ENCODE results near the gene AGFG2. TPM values are rescaled to one million over a fixed set of nuclear protein-coding genes. Genes with fewer than 3 reads are reported as not detected.

The AGFG2 gene
- total RNA-seq, 1 donor from 2014 or later = 30.0 TPM

DNA sequence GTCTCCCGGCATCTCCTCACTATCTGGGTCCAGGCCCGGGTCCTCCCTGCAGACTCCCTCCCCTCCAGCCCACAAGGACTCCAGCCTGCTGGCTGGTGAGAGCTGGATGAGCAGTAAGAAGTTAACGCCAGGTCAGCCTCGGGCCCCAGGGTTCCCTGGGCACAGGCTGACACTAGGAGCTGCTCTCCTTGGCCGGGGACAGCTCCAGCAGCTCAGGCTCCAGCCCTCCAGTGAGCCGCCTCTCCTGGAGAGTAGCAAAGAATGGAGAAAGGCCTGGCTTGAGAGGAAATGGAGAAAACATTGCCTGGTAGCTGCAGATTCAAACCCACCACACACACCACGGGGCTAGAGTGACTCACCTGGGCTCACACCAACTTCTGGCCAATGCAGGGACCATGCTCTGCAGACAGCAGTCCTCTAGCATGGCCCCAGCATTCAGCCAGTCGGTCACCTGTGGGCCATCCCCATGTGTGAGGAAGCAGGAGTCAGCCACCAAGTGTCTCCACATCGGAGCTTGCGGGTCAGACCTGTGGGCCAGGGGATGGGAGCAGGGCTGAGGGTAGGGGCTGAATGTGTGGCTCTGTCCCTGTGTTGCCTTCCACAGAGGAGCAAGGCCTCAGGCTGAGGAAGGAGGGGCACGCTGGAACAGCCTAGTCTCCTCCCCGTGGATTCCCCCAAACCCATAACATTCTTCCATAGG is 28.2 kb downstream of the AGFG2 start:
- DNase-seq (ENCODE audit: low spot score in 2 of 2) = no peak
- Histone ChIP-seq H3K27ac (peak overlapping the region in 1 of 2 donors; percentile 0), H3K4me3 (no peak overlapping the region), H3K27me3 (no peaks in the 10 kb centered on the region), H3K9me3 (no peaks in the 10 kb centered on the region), H3K4me1 (peaks cover 0 to 10% of the 10 kb centered on the region in 2 donors), H3K36me3 (peaks cover 8 to 13% of the 10 kb centered on the region in 2 donors)
- TF ChIP-seq, protein P1, sequence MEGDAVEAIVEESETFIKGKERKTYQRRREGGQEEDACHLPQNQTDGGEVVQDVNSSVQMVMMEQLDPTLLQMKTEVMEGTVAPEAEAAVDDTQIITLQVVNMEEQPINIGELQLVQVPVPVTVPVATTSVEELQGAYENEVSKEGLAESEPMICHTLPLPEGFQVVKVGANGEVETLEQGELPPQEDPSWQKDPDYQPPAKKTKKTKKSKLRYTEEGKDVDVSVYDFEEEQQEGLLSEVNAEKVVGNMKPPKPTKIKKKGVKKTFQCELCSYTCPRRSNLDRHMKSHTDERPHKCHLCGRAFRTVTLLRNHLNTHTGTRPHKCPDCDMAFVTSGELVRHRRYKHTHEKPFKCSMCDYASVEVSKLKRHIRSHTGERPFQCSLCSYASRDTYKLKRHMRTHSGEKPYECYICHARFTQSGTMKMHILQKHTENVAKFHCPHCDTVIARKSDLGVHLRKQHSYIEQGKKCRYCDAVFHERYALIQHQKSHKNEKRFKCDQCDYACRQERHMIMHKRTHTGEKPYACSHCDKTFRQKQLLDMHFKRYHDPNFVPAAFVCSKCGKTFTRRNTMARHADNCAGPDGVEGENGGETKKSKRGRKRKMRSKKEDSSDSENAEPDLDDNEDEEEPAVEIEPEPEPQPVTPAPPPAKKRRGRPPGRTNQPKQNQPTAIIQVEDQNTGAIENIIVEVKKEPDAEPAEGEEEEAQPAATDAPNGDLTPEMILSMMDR (IDR thresholded peaks at IDR 0.05) = no peak
- intact Hi-C loops (cut with DNase I) = no loop called here

DNA sequence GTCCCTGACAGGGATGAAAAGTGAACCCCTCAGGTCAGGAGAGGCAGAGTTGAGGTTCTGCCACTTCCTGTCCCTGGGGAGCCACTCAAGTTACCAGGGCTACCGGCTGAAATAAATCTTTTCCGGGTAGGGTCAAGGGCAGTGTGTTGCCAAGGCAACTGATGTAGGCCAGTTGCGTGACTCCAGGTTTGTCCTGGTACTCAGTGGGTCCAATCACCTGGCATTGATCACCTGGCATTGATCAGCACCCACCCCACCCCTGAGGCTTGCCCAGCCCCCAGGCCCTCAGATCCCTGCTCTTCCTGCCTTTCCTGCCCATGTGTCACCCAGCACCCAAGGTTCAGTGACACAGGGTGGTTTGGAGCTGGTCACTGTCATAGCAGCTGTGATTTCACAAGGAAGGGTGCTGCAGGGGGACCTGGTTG is 28.8 kb downstream of the AGFG2 start:
- TF ChIP-seq, protein P1 (IDR thresholded peaks at IDR 0.05) = no peak
- no peak overlapping the region for H3K4me3 ChIP-seq
- peaks cover 3 to 8% of the 10 kb centered on the region in 2 donors for H3K36me3 ChIP-seq
- H3K4me1 ChIP-seq = peaks cover 0 to 10% of the 10 kb centered on the region in 2 donors
- intact Hi-C loops (cut with DNase I) = no loop called here
- no peaks in the 10 kb centered on the region for H3K27me3 ChIP-seq
- no peak for DNase-seq (ENCODE audit: low spot score in 2 of 2)
- H3K27ac ChIP-seq = peak overlapping the region in 1 of 2 donors; percentile 0
- no peaks in the 10 kb centered on the region for H3K9me3 ChIP-seq

DNA sequence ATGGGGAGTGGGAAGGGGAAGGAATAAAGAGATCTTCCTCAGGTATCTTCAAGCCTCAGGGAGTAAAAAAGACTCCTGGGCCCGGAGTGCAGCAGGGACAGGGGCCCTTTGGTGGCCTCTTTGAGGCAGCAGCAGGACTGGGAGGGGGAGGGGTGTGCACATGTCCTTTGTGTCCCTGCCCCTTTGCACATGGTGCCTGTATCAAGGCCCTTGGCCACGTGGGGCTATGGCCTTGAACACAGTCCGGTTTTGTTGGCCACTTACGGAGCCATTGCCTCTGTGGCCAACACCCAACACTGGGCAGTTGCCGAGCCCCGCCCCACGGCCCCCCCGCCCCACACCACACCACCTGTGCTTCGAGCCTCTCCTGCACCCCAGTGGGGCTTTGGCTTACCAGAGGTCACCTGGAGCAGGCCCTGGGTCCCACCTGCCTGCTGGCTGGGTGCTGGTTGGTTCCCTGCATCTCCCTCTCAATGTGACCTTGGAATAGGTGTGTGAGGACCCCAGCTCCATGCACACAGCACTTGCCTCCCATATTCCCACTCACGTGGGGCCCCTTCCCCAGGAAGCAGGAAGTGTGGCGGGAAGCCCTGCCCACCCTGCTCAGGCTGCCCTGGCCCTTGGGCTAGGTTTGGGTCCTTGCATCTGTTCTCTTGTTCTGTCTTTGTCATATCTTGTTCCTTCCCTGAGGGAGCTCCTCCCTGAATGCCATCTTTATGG is 29.3 kb downstream of the AGFG2 start:
- no peak for DNase-seq (ENCODE audit: low spot score in 2 of 2)
- Histone ChIP-seq H3K4me3 (no peak overlapping the region), H3K27ac (peak overlapping the region in 1 of 2 donors; percentile 0), H3K27me3 (no peaks in the 10 kb centered on the region), H3K36me3 (peaks cover 0 to 3% of the 10 kb centered on the region in 2 donors), H3K9me3 (no peaks in the 10 kb centered on the region), H3K4me1 (peaks cover 0 to 10% of the 10 kb centered on the region in 2 donors)
- TF ChIP-seq, protein P1 (IDR thresholded peaks at IDR 0.05) = no peak
- intact Hi-C loops (cut with DNase I) = no loop called here

DNA sequence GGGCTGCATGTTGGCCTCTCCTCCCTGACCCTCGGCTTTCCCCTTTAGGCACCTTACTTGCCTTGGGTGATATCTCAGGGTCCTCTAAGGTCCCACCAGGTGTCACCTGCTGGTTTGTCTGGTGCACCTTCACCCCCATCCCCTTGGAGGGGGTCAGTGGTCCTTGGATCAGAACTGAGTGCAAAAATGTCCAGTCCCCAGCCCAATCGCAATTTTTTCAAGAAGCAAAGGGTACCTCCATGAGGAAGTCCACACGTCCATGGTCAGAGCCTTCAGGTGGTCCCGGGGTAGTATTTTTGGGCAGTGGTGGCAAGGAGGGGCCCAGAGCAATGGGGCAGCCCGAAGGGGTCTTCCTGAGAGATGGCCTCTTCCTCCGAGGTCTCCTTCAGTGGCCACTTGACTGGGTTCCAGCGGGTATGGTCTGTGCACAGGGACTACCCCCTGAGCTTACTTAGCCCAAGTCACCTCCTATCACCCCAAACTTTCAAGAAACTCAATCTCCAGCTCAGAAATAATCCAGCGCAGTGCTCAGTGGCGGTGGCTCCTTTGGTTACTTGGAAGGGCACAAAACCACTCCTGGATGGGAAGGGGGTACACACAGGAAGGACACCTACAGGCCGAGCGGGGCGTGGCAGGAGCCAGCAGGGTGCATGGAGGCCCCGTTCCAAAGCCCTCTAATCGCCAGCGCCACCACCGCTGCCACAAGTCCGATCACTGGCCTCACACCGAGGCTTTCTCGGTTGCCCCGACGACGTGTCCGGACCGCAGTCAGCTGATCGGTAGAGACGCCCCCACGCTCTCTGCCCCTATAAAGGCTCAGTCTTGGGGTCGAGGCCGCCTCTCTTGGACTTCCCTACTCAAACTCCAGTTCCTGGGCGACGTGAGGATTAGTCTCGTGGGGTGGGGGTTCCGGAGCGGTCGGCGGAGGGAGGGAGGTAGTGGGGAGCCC is 30.2 kb downstream of the AGFG2 start:
- no peaks in the 10 kb centered on the region for H3K27me3 ChIP-seq
- H3K4me1 ChIP-seq = peaks cover 0 to 10% of the 10 kb centered on the region in 2 donors
- intact Hi-C loops (cut with DNase I) = no loop called here
- peak overlapping the region in 1 of 2 donors; percentile 37 for H3K27ac ChIP-seq
- peaks cover 0 to 6% of the 10 kb centered on the region in 2 donors for H3K36me3 ChIP-seq
- H3K9me3 ChIP-seq = no peaks in the 10 kb centered on the region
- H3K4me3 ChIP-seq = peak overlapping the region; percentile 29 to 62
- TF ChIP-seq, protein P1 (IDR thresholded peaks at IDR 0.05) = peak in 2 of 3 experiments; percentile 35 to 42
- DNase-seq (ENCODE audit: low spot score in 2 of 2) = no peak

All from ascending aorta (tissue), 2 donors.